ENCODE data around the gene PIM3.

The PIM3 gene

DNA sequence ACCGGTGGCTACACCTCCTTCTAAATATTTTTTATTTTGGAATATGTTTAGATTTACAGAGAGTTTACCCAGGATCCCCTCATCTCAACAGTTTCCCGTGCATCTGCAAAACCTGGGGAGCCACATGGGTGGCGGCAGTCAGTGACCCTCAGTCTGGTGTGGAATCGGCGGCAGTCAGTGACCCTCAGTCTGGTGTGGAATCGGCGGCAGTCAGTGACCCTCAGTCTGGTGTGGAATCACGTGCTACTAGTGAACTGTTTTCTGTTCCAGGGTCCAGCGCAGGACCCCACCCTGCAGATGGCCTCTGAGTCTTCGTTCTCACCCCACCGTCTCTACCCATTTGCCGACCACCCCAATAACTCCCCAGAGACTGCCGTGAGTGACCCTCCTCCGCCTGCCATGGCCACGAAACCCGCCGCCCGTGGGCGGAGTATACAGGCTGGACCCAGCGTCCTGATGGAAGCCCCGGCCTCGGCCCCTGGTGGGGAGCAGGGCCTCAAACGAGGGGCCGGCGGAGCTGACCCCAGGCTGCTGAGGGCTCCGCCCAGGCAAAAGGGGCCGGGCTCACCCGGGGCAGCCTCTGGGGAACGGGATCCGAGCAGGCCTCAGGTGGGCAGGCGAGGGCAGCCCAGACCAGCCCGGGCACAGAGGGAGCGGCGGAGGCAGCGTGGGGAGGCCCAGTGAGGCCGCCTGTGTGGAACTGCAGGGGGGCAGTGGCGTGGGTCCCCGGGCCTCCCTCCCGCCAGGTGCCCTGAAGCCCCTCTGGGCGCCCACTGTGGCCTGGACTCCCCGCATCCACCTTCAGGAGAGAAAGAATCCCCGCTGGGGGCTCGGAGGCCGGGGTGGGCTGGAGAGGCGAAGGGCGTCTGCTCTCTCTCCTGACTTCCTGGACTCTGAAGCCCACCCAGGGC, 49.4 kb downstream of the PIM3 start:
- TF ChIP-seq, protein P1, sequence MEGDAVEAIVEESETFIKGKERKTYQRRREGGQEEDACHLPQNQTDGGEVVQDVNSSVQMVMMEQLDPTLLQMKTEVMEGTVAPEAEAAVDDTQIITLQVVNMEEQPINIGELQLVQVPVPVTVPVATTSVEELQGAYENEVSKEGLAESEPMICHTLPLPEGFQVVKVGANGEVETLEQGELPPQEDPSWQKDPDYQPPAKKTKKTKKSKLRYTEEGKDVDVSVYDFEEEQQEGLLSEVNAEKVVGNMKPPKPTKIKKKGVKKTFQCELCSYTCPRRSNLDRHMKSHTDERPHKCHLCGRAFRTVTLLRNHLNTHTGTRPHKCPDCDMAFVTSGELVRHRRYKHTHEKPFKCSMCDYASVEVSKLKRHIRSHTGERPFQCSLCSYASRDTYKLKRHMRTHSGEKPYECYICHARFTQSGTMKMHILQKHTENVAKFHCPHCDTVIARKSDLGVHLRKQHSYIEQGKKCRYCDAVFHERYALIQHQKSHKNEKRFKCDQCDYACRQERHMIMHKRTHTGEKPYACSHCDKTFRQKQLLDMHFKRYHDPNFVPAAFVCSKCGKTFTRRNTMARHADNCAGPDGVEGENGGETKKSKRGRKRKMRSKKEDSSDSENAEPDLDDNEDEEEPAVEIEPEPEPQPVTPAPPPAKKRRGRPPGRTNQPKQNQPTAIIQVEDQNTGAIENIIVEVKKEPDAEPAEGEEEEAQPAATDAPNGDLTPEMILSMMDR (IDR thresholded peaks at IDR 0.05): no peak

- TF ChIP-seq, protein P1 (IDR thresholded peaks at IDR 0.05): no peak
Observed at GRCh38 chr22:50010676-50011446, 50.3 kb downstream of the PIM3 start.

GRCh38 chr22:50011447-50012210, 51.1 kb downstream of the PIM3 start:
- TF ChIP-seq, protein P1 (IDR thresholded peaks at IDR 0.05): no peak

DNA sequence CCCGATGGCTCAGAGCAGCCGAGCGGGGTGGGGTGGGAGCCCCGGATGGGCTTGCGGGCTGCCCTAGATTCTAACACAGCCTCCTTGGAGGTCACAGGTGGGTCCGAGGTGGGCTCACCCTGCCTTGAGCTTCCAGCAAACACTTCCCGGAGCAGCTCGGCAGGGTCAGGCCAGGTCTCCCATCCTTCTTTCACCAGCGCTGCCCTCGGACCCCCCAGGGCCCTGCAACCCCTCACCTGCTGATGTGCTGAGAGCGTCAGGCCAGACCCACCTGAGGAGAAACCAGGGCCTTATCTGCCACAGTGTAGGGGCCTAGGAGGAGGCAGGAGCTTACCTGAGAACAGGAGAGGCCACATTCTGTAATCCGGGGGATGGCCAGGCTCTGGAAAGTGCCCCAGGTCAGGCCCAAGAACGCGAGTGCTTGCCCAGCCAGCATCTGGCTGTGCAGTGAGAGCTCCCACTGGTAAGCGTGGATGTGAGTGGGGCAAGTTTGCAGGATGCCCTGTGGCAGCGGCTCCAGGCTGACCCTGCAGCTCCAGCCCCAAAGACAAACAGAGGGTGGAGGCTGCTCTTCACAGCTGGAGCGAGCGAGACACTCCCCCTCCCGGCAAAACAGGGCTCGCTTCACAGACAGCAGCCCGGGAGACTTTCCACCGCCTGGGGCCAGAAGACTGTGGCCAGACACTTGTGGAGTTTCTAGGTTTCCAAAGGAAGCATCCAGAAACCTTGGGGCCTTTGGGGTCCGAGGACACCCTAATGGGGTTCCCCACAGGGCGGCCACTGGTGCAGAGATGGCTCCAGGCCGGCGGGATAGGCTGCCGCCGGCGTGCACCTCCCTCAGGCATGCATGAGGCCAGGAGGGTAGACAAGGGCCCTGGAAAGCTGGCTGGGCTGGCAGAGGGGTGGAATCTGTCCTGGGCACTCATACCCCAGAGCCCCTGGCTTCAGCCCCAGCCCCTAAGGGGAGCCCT, 51.9 kb downstream of the PIM3 start, which contains the start of gene IL17REL:
TSS of gene IL17REL (minus strand) at position 555 of the 971 bp plus-strand sequence. CDS start at position 436, 119 bp downstream.
- TF ChIP-seq, protein P1 (IDR thresholded peaks at IDR 0.05): no peak

All from LNCAP (cell line).